CD14-positive monocyte (primary cell): ENCODE results near the gene CASS4. TPM values are rescaled to one million over a fixed set of nuclear protein-coding genes. Genes with fewer than 3 reads are reported as not detected.

Source experiments
- DNase-seq, 3 donors: peaks; one replicate each; pipeline ENCODE4 v3.0.0-alpha.2; 2011 to 2022
- H2AFZ ChIP-seq: 2 replicates; pipeline ENCODE4 v1.6.0; 2012; ENCODE audit warnings: mild to moderate bottlenecking, low read depth, low read length, inconsistent platforms; ENCODE audit not compliant: insufficient read depth, poor library complexity, severe bottlenecking
- H3K27ac ChIP-seq, 2 donors: 1 replicate in 1 of 2; 2 replicates in 1 of 2; pipeline ENCODE4 v1.5.1; 2012 to 2013; ENCODE audit warnings: low read length in 2 of 2, control low read depth in 1 of 2, inconsistent platforms in 1 of 2, low read depth in 1 of 2, mild to moderate bottlenecking in 1 of 2
- H3K27me3 ChIP-seq, 2 donors: one replicate each; pipeline versions ENCODE4 v1.6.0 to v1.6.1; 2011 to 2013; ENCODE audit warnings: low read length in 2 of 2; ENCODE audit not compliant: control insufficient read depth in 2 of 2, insufficient read depth in 2 of 2
- H3K36me3 ChIP-seq, 2 donors: replicated peaks in 1 of 2; 1 replicate in 1 of 2; 2 replicates in 1 of 2; pipeline versions ENCODE4 v1.5.1 to v1.6.1; 2012 to 2013; ENCODE audit warnings: low read length in 2 of 2, control low read depth in 1 of 2, inconsistent platforms in 1 of 2, mild to moderate bottlenecking in 1 of 2; ENCODE audit not compliant: insufficient read depth in 2 of 2, control insufficient read depth in 1 of 2
- H3K4me1 ChIP-seq, 2 donors: 1 replicate in 1 of 2; 2 replicates in 1 of 2; pipeline versions ENCODE4 v1.5.1 to v1.6.1; 2012 to 2013; ENCODE audit warnings: low read length in 2 of 2, control low read depth in 1 of 2, inconsistent platforms in 1 of 2, mild to moderate bottlenecking in 1 of 2, moderate library complexity in 1 of 2; ENCODE audit not compliant: insufficient read depth in 2 of 2, control insufficient read depth in 1 of 2
- H3K4me2 ChIP-seq: replicated peaks from 2 replicates; pipeline ENCODE3; 2012; ENCODE audit warnings: low read length, moderate library complexity, mild to moderate bottlenecking; ENCODE audit not compliant: poor library complexity, severe bottlenecking; ENCODE audit errors: extremely low read depth
- H3K4me3 ChIP-seq, 3 experiments: fragments of 200-600 bp in 1 of 3; sonication (generic) in 1 of 3; replicated peaks in 1 of 3; 1 replicate in 2 of 3; 2 replicates in 1 of 3; pipeline ENCODE4 v1.5.1; 2011 to 2013; ENCODE audit warnings: low read length in 3 of 3, mild to moderate bottlenecking in 3 of 3, control low read depth in 2 of 3, low read depth in 2 of 3, inconsistent platforms in 1 of 3, moderate library complexity in 1 of 3
- H3K79me2 ChIP-seq: 2 replicates; pipeline ENCODE4 v1.6.0; 2012; ENCODE audit warnings: mild to moderate bottlenecking, control low read depth, inconsistent platforms, low read length, moderate library complexity; ENCODE audit not compliant: insufficient read depth
- H3K9ac ChIP-seq: 2 replicates; pipeline ENCODE4 v1.6.0; 2017; ENCODE audit warnings: low read length, mild to moderate bottlenecking; ENCODE audit not compliant: insufficient read depth, poor library complexity, severe bottlenecking
- H3K9me3 ChIP-seq, 2 donors: replicated peaks in 1 of 2; 1 replicate in 1 of 2; 2 replicates in 1 of 2; pipeline versions ENCODE4 v1.5.1 to v1.6.1; 2012 to 2013; ENCODE audit warnings: low read length in 2 of 2, control low read depth in 1 of 2; ENCODE audit not compliant: control insufficient read depth in 1 of 2, insufficient read depth in 1 of 2
- H4K20me1 ChIP-seq: 2 replicates; pipeline ENCODE4 v1.6.0; 2012; ENCODE audit warnings: mild to moderate bottlenecking, low read length, control low read depth, moderate library complexity; ENCODE audit not compliant: insufficient read depth
- H3K27ac Mint-ChIP-seq, 7 donors: one replicate each; pipeline ENCODE4 v1.8.0; 2020; ENCODE audit warnings: mild to moderate bottlenecking in 7 of 7, mixed read lengths in 7 of 7, moderate library complexity in 6 of 7, inconsistent platforms in 2 of 7
- H3K27me3 Mint-ChIP-seq, 3 donors: one replicate each; pipeline ENCODE4 v1.8.0; 2021 to 2022; ENCODE audit warnings: low read depth in 3 of 3, mild to moderate bottlenecking in 3 of 3, mixed read lengths in 3 of 3, moderate library complexity in 3 of 3, inconsistent platforms in 1 of 3
- H3K36me3 Mint-ChIP-seq, 2 donors: one replicate each; pipeline ENCODE4 v1.8.0; 2020; ENCODE audit warnings: mixed read lengths in 2 of 2, inconsistent platforms in 1 of 2, mild to moderate bottlenecking in 1 of 2
- H3K4me1 Mint-ChIP-seq: one replicate; pipeline ENCODE4 v1.8.0; 2020; ENCODE audit warnings: mild to moderate bottlenecking, mixed read lengths
- H3K4me3 Mint-ChIP-seq, 2 donors: one replicate each; pipeline ENCODE4 v1.8.0; 2020; ENCODE audit warnings: mild to moderate bottlenecking in 2 of 2, mixed read lengths in 2 of 2, moderate library complexity in 1 of 2
- H3K9me3 Mint-ChIP-seq, 7 donors: one replicate each; pipeline ENCODE4 v1.8.0; 2020 to 2022; ENCODE audit warnings: mixed read lengths in 7 of 7, mild to moderate bottlenecking in 6 of 7, moderate library complexity in 6 of 7, inconsistent platforms in 2 of 7
- WGBS: methylation state at CpG from one replicate; pipeline ENCODE4 v1.1.5; 2013; ENCODE audit warnings: missing lambda C conversion rate; ENCODE audit not compliant: insufficient coverage; 5-methylcytosine and 5-hydroxymethylcytosine counted together
- intact Hi-C, 2 donors: fragments of 100-400 bp; cut with micrococcal nuclease; formaldehyde crosslinking; loops; one replicate each; pipeline versions ENCODE4 v1.15.0 to v1.15.1; 2023
- polyA plus RNA-seq, 3 donors: library from polyadenylated mRNA; depleted of rRNA in 1 of 3; unstranded in 2 of 3; stranded (reverse) in 1 of 3; fragments of 300-500 nt in 2 of 3; fragments of >200 nt in 1 of 3; fragmentation: Illumina TruSeq in 2 of 3; gene quantifications; 1 replicate in 2 of 3; 2 replicates in 1 of 3; pipeline ENCODE4 v1.2.3, GENCODE V29; 2012 to 2021
- TF ChIP-seq, protein P1 (sequence below): fragments of 200-600 bp; IDR thresholded peaks from one replicate; pipeline ENCODE4 v1.8.0; 2022; ENCODE audit warnings: antibody characterized with exemption, mild to moderate bottlenecking

The CASS4 gene
- polyA plus RNA-seq, 3 donors, result 1.9 to 7.4 (median 6.1) TPM

DNA sequence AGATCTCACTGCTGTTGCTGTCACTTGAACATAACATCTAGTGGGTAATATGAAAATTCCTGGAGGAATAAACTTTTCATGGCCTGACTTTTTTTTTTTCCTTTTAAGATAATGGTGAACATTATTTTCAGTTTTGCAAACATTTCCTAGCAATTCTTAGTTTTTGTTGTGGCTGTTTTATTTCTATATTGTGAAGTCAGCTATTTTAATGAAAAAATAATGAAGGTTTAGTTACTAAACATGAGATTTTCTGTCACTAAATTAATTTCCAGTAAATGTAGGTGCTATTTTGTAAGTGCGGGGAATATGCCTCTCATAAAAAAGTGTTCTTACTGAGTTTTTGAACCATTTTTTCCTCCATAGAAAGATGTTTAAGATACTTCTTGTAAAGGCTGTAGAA is 89.1 kb downstream of the CASS4 start:
- no peak overlapping the region for H3K4me3 ChIP-seq
- Mint-ChIP-seq H3K9me3 (peaks cover 0 to 7% (median 1%) of the 10 kb centered on the region in 7 donors), H3K27me3 (no peaks in the 10 kb centered on the region), H3K4me3 (no peak overlapping the region), H3K27ac (no peak overlapping the region), H3K36me3 (peaks cover 36 to 79% of the 10 kb centered on the region in 2 donors), H3K4me1 (no peaks in the 10 kb centered on the region)
- H2AFZ ChIP-seq, result no peak overlapping the region
- intact Hi-C loops, result no loop called here
- H3K36me3 ChIP-seq, result peaks cover 31 to 67% of the 10 kb centered on the region in 2 donors
- H3K4me2 ChIP-seq, result no peak overlapping the region
- no peaks in the 10 kb centered on the region for H3K4me1 ChIP-seq
- peaks cover 46% of the 10 kb centered on the region for H4K20me1 ChIP-seq
- no peak overlapping the region for H3K9ac ChIP-seq
- H3K9me3 ChIP-seq, result no peaks in the 10 kb centered on the region
- TF ChIP-seq, protein P1, sequence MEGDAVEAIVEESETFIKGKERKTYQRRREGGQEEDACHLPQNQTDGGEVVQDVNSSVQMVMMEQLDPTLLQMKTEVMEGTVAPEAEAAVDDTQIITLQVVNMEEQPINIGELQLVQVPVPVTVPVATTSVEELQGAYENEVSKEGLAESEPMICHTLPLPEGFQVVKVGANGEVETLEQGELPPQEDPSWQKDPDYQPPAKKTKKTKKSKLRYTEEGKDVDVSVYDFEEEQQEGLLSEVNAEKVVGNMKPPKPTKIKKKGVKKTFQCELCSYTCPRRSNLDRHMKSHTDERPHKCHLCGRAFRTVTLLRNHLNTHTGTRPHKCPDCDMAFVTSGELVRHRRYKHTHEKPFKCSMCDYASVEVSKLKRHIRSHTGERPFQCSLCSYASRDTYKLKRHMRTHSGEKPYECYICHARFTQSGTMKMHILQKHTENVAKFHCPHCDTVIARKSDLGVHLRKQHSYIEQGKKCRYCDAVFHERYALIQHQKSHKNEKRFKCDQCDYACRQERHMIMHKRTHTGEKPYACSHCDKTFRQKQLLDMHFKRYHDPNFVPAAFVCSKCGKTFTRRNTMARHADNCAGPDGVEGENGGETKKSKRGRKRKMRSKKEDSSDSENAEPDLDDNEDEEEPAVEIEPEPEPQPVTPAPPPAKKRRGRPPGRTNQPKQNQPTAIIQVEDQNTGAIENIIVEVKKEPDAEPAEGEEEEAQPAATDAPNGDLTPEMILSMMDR, result no peak
- no CpG with 5 or more reads among the region's 1 CpG for WGBS
- no peak for DNase-seq
- H3K27me3 ChIP-seq, result no peaks in the 10 kb centered on the region
- peaks cover 6% of the 10 kb centered on the region for H3K79me2 ChIP-seq
- no peak overlapping the region for H3K27ac ChIP-seq

DNA sequence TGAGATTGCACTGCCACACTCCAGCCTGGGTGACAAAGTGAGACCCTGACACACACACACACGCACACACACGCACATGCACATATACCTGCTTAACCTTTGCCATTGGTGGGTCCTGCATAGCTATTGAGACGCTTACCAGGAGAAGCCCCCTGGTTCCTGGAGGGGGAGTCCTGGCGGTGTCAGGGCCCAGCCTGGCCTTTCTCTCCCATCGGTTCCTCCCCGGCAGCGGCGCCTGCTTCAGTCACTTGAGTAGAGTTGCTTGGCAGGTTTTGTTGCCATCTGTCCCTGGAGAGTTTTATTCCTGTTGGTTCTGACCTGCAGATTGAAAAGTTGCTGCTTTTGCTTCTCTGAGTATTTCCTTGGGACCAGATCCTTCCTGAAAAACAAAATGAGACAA is 91.9 kb downstream of the CASS4 start:
- 100% methylated on average over 5 of the region's 8 CpGs for WGBS
- H3K4me3 Mint-ChIP-seq, result no peak overlapping the region
- no peaks in the 10 kb centered on the region for H3K4me1 Mint-ChIP-seq
- Histone ChIP-seq H3K9me3 (no peaks in the 10 kb centered on the region), H3K27ac (no peak overlapping the region), H3K79me2 (peaks cover 9% of the 10 kb centered on the region), H3K4me1 (no peaks in the 10 kb centered on the region), H4K20me1 (peaks cover 65% of the 10 kb centered on the region), H3K27me3 (no peaks in the 10 kb centered on the region), H3K4me3 (no peak overlapping the region), H3K9ac (no peak overlapping the region), H3K36me3 (peaks cover 13 to 66% of the 10 kb centered on the region in 2 donors), H2AFZ (no peak overlapping the region), H3K4me2 (no peak overlapping the region)
- TF ChIP-seq, protein P1, result no peak
- intact Hi-C loops, result no loop called here
- DNase-seq, result no peak
- H3K27me3 Mint-ChIP-seq, result no peaks in the 10 kb centered on the region
- H3K36me3 Mint-ChIP-seq, result peaks cover 28 to 79% of the 10 kb centered on the region in 2 donors
- H3K9me3 Mint-ChIP-seq, result no peaks in the 10 kb centered on the region
- peak overlapping the region in 1 of 7 donors; percentile 41 for H3K27ac Mint-ChIP-seq
